Measurements from ENCODE around the gene FOXK2. TPM values are rescaled to one million over a fixed set of nuclear protein-coding genes. Genes with fewer than 3 reads are reported as not detected.
A peak's percentile ranks its signal among the peaks of the same experiment; 100 is the strongest.

The FOXK2 gene
- total RNA-seq: 38.8 and 44.0 TPM in 2 replicates

DNA sequence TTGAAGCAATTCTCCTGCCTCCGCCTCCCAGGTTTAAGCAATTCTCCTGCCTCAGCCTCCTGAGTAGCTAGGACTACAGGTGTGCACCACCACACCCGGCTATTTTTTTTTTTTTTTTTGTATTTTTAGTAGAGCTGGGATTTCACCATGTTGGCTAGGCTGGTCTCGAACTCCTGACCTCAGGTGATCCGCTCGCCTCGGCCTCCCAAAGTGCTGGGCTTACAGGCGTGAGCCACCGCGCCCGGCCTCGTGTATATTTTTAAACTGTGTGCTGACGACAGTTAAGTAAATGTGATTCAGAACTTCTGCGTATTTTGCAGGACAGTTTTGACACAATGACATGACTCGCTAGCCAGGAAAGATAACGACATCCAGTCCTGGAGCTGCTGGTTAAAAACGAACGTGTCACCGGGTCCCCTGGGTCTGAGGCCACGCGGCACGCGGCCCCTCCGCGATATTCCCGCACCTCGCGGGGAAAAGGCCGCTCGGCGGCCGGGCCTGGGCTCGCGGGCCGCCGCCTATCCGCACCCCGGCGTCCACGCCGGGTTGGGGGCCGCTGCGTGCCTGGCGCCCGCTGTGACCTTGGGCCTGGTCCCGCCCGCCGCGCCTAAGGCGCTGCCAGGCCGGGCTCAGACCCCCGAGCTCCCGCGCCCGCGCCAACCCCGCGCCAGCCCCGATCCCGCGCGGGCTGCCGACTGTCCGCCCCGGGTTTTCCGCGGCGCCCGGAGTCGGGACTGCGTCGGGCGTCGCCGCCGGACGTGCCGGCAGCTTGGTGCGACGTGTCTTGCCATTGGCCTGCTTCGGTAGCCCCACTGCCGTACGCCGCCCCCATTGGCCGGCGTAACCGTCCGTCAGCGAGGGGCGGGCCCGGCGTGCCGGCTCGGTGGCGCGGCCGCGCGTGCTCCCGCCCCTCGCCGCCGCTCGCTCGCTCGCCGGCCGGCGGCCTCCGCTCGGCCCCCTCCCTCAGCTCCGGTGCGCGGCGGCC, at the start of gene FOXK2:
TSS of gene FOXK2 (plus strand) at position 907 of the 985 bp plus-strand sequence. CDS start 157 bp downstream, outside the sequence.
- no peaks in the 10 kb centered on the region for H3K27me3 ChIP-seq (ENCODE audit: control insufficient read depth, insufficient read depth, low read length)
- H3K36me3 ChIP-seq (ENCODE audit: control insufficient read depth, insufficient read depth, low read length): no peaks in the 10 kb centered on the region
- DNase-seq (ENCODE audit: low read depth) (peak; percentile 75), FAIRE-seq (no peak)
- peak within 1 kb of the TSS; percentile 67 for H3K4me3 ChIP-seq (ENCODE audit: low read depth, low read length)
- TF ChIP-seq, protein P1, sequence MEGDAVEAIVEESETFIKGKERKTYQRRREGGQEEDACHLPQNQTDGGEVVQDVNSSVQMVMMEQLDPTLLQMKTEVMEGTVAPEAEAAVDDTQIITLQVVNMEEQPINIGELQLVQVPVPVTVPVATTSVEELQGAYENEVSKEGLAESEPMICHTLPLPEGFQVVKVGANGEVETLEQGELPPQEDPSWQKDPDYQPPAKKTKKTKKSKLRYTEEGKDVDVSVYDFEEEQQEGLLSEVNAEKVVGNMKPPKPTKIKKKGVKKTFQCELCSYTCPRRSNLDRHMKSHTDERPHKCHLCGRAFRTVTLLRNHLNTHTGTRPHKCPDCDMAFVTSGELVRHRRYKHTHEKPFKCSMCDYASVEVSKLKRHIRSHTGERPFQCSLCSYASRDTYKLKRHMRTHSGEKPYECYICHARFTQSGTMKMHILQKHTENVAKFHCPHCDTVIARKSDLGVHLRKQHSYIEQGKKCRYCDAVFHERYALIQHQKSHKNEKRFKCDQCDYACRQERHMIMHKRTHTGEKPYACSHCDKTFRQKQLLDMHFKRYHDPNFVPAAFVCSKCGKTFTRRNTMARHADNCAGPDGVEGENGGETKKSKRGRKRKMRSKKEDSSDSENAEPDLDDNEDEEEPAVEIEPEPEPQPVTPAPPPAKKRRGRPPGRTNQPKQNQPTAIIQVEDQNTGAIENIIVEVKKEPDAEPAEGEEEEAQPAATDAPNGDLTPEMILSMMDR (IDR thresholded peaks at IDR 0.05; ENCODE audit: insufficient read depth, low read length, severe bottlenecking): no peak

DNA sequence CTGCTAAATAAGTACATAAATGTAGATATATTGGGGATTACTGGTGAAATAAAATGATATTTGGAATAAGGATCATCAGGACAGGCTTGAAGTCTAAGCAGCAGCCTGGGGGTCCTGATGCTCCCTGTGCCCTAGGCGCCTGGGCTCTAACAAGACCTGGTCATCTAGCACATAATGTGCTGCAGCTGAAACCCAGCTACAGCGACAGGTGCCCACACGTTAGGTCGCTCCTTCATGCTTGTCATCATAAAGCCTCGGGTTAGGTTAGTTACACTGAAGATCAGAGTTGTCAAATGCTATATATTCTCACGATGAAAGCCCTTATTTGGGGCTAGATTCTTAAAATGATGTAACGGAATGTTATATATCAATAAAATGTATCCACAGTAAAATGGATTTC, 49.5 kb upstream of the FOXK2 start:
- H3K36me3 ChIP-seq (ENCODE audit: control insufficient read depth, insufficient read depth, low read length): peaks cover 17% of the 10 kb centered on the region
- TF ChIP-seq, protein P1 (IDR thresholded peaks at IDR 0.05; ENCODE audit: insufficient read depth, low read length, severe bottlenecking): no peak
- FAIRE-seq: no peak

DNA sequence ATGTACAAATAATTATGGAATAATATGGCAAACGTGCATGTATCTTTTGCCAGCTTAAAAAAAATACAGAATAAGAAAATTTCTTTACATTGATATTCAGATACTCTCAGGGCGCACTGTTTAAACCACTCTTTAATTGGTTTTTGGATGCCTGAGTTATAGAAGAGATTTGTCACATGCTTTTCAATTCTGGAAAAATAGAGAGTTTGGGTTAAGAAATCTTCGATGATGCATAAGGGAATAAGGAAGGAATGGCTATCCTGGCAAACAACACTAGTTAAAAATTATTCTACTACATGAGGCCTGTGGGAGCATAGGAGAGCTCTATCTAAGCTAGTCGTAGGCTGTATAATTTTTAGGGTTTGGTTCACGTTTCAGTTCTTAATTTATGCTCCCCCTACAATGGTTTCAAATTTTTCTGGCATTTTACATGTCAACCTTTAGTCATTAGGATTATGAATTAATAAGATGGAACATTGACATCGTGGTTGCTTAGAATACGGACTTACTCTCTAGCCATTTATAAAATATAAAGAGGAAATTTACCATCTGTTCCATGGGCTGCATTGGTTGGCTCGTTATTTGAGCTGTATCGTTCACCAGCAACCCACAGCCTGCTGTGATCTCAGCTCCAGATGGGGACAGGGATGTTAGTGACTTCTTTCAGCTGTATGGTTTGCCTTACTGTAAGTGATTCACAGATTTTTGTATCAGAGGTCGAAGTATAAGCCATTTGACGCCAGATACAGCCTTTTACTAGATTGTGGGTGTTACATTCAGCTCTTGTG, 45.1 kb upstream of the FOXK2 start:
- peaks cover 15% of the 10 kb centered on the region for H3K36me3 ChIP-seq (ENCODE audit: control insufficient read depth, insufficient read depth, low read length)

More for the DNA sequence above, 49.5 kb upstream of the FOXK2 start:
- Histone ChIP-seq H3K4me3 (ENCODE audit: low read depth, low read length) (no peak overlapping the region), H3K27me3 (ENCODE audit: control insufficient read depth, insufficient read depth, low read length) (no peaks in the 10 kb centered on the region)
- no peak for DNase-seq (ENCODE audit: low read depth)

DNA sequence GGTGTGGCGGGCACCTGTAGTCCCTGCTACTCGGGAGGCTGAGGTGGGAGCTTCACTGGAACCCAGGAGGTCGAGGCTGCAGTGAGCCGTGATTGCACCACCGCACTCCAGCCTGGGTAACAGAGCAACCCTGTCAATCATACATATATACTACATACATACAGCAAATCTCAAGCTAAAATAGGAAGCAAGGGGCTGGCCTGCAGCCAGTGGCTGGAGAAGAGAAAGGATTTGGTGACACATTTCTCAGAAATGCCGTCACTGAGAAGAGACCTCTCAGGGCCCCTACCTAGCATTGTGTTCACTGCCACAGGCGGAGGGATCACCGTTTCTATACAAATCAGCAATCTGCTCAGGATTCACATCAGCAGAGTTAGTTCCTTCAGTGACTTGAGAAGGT, 44.1 kb upstream of the FOXK2 start:
- H3K27me3 ChIP-seq (ENCODE audit: control insufficient read depth, insufficient read depth, low read length): no peaks in the 10 kb centered on the region
- H3K4me3 ChIP-seq (ENCODE audit: low read depth, low read length): no peak overlapping the region
- FAIRE-seq (no peak), DNase-seq (ENCODE audit: low read depth) (no peak)
- peaks cover 20% of the 10 kb centered on the region for H3K36me3 ChIP-seq (ENCODE audit: control insufficient read depth, insufficient read depth, low read length)
- TF ChIP-seq, protein P1 (IDR thresholded peaks at IDR 0.05; ENCODE audit: insufficient read depth, low read length, severe bottlenecking): no peak

More for the DNA sequence above, 45.1 kb upstream of the FOXK2 start:
- TF ChIP-seq, protein P1 (IDR thresholded peaks at IDR 0.05; ENCODE audit: insufficient read depth, low read length, severe bottlenecking): no peak
- DNase-seq (ENCODE audit: low read depth) (no peak), FAIRE-seq (no peak)
- no peaks in the 10 kb centered on the region for H3K27me3 ChIP-seq (ENCODE audit: control insufficient read depth, insufficient read depth, low read length)
- no peak overlapping the region for H3K4me3 ChIP-seq (ENCODE audit: low read depth, low read length)

DNA sequence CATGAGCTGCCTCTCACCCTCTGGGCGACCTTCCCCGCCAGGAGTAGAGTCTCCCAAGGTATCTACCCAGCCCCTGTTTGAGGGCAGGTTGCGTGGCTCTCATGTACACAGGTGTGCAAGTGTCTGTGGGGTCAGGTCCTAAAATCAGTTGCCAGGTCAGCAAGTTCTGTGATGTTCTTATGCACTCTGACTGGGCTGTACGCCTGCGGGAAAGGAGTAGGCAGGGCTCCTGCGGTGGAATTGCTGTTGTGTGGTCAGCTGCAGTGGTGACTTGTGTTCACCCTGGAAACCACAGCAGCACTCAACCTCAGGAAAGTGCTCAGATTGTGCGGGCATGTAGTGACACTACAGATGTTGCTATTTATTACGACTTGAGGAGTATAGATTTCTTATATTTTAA, 41.6 kb upstream of the FOXK2 start:
- no peaks in the 10 kb centered on the region for H3K27me3 ChIP-seq (ENCODE audit: control insufficient read depth, insufficient read depth, low read length)
- TF ChIP-seq, protein P1 (IDR thresholded peaks at IDR 0.05; ENCODE audit: insufficient read depth, low read length, severe bottlenecking): no peak
- no peak for FAIRE-seq
- no peak for DNase-seq (ENCODE audit: low read depth)
- H3K4me3 ChIP-seq (ENCODE audit: low read depth, low read length): no peak overlapping the region
- H3K36me3 ChIP-seq (ENCODE audit: control insufficient read depth, insufficient read depth, low read length): peaks cover 23% of the 10 kb centered on the region

Data from bronchial epithelial cell (primary cell).